OCI-LY3 (cell line): Measurements from ENCODE around the gene CABP4.
"Not testable (repeated sequence)": the region's sequence is repeated elsewhere in the genome, so short reads cannot be mapped to it uniquely, and the experiment has no call there.

Experiments used
- H2AFZ ChIP-seq: fragments of 200-600, 300-600 bp; shearing (Covaris generic); 2 replicates; pipeline ENCODE4 v1.6.0; 2014; ENCODE audit warnings: antibody characterized with exemption, low read depth, low read length
- H3K27ac ChIP-seq: fragments of 200-600, 300-600 bp; sonication (generic); 2 replicates; pipeline ENCODE4 v1.5.1; 2014; ENCODE audit warnings: mild to moderate bottlenecking, low read length, moderate library complexity, mixed read lengths
- H3K27me3 ChIP-seq: fragments of 200-600, 300-600 bp; sonication (generic); 2 replicates; pipeline ENCODE4 v1.6.1; 2014; ENCODE audit warnings: low read depth, low read length, mixed read lengths
- H3K36me3 ChIP-seq: fragments of 200-600, 300-600 bp; sonication (generic); replicated peaks from 2 replicates; pipeline ENCODE3; 2014; ENCODE audit warnings: low read depth, low read length, mixed read lengths
- H3K4me1 ChIP-seq: fragments of 300-600, 200-600 bp; sonication (generic); 2 replicates; pipeline ENCODE4 v1.6.1; 2014; ENCODE audit warnings: low read length, mixed read lengths
- H3K4me2 ChIP-seq: fragments of 200-600, 300-600 bp; sonication (generic); 2 replicates; pipeline ENCODE4 v1.6.1; 2014; ENCODE audit warnings: low read length, mixed read lengths
- H3K4me3 ChIP-seq: fragments of 300-600, 200-600 bp; sonication (generic); 2 replicates; pipeline ENCODE4 v1.5.1; 2014; ENCODE audit warnings: antibody characterized with exemption, mild to moderate bottlenecking, low read length, moderate library complexity
- H3K79me2 ChIP-seq: fragments of 300-600, 200-600 bp; shearing (Covaris generic); 2 replicates; pipeline ENCODE4 v1.6.1; 2014; ENCODE audit warnings: mild to moderate bottlenecking, low read length, mixed read lengths
- H3K9ac ChIP-seq: fragments of 300-600, 200-600 bp; shearing (Covaris generic); 2 replicates; pipeline ENCODE4 v1.6.0; 2014; ENCODE audit warnings: mild to moderate bottlenecking, low read length, moderate library complexity
- H3K9me3 ChIP-seq: fragments of 200-600, 300-600 bp; shearing (Covaris generic); 2 replicates; pipeline ENCODE4 v1.6.1; 2014; ENCODE audit warnings: low read length, mixed read lengths; ENCODE audit not compliant: insufficient read depth
- H4K20me1 ChIP-seq: fragments of 200-600, 300-600 bp; sonication (generic); 2 replicates; pipeline ENCODE4 v1.6.1; 2016; ENCODE audit warnings: low read length, mixed read lengths; ENCODE audit not compliant: insufficient read depth
- EZH2phosphoT487 ChIP-seq: fragments of 200-600 bp; shearing (Covaris generic); IDR thresholded peaks from 2 replicates; pipeline ENCODE4 v1.6.1; 2018; ENCODE audit warnings: antibody characterized with exemption, mixed run types, low read depth
- TF ChIP-seq, protein P1 (sequence below): fragments of 200-600, 300-600 bp; sonication (generic); IDR thresholded peaks from 2 replicates; pipeline ENCODE4 v1.5.1; 2014; ENCODE audit warnings: antibody characterized with exemption, low read length, low read depth

CABP4 gene

DNA sequence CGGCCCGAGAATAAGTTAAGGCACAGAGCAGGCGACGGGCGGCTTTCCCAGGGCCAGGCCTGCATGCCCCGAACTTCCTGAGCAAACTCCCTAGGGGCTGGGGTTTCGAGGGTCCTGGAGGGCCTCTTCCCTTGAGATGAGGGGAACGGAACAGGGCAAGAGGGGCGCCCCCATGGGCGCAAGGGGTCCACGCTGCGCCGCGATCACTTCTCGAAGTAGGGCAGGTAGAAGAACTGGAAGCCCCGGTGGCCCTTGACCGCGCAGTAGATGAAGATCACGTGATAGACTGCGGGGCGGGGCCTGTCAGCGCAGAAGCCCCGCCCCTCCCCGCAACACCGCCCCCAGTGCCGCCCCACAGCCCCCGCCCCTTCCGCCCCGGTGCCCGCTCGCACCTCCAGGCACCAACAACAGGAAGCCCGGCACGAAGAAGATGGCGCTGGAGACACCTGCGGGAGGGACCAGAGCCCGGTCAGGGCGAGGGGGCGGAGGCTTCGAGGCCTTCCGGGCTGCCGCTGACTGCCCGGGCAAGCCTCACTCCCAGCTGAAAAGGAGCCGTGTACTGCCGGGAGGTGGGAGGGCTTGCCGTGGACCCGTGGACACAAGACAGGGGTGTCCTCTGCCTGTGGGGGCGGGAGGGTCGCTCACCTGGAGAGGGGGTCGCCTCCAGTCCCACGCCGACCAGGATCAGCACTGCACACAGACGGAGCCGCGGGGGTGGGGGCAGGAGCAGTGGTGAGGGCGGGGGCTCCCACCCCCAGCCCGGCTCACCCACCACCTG, 9.4 kb downstream of the CABP4 start:
- Histone ChIP-seq H3K79me2 (peaks cover 15% of the 10 kb centered on the region), H2AFZ (no peak overlapping the region; the same call in 1 of the 2 replicates)

DNA sequence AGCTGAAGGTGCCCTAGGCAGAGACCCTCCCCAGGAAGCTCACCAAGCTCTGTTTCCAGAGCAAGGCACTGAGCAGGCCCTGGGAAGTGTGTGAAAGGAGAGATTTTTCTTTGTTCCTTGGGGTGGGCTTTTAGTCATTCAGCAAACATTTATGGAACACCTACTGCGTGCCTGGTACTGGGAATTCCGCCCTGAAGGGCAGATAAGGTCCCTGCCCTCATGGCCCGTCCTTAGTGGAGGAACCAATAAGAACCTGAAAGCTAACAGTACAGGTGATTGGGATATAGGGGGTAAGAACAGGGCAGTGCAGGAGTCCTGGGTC, 10.0 kb downstream of the CABP4 start:
- Histone ChIP-seq H3K4me2 (peak overlapping the region; percentile 91), H3K79me2 (peaks cover 15% of the 10 kb centered on the region), H3K9me3 (no peaks in the 10 kb centered on the region), H3K4me1 (peaks cover 40% of the 10 kb centered on the region), H3K27me3 (no peaks in the 10 kb centered on the region), H3K9ac (peak overlapping the region; percentile 95), H2AFZ (no peak overlapping the region), H3K4me3 (peak overlapping the region; percentile 90), H3K27ac (peak overlapping the region; percentile 73), H3K36me3 (no peaks in the 10 kb centered on the region), H4K20me1 (no peaks in the 10 kb centered on the region)
- no peak for TF ChIP-seq EZH2phosphoT487
- TF ChIP-seq, protein P1, sequence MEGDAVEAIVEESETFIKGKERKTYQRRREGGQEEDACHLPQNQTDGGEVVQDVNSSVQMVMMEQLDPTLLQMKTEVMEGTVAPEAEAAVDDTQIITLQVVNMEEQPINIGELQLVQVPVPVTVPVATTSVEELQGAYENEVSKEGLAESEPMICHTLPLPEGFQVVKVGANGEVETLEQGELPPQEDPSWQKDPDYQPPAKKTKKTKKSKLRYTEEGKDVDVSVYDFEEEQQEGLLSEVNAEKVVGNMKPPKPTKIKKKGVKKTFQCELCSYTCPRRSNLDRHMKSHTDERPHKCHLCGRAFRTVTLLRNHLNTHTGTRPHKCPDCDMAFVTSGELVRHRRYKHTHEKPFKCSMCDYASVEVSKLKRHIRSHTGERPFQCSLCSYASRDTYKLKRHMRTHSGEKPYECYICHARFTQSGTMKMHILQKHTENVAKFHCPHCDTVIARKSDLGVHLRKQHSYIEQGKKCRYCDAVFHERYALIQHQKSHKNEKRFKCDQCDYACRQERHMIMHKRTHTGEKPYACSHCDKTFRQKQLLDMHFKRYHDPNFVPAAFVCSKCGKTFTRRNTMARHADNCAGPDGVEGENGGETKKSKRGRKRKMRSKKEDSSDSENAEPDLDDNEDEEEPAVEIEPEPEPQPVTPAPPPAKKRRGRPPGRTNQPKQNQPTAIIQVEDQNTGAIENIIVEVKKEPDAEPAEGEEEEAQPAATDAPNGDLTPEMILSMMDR = no peak

More for the DNA sequence above, 9.4 kb downstream of the CABP4 start:
- Histone ChIP-seq H3K27ac (peak overlapping the region; percentile 73), H3K27me3 (no peaks in the 10 kb centered on the region), H3K4me3 (peak overlapping the region; percentile 90), H4K20me1 (no peaks in the 10 kb centered on the region), H3K4me1 (peaks cover 40% of the 10 kb centered on the region), H3K36me3 (no peaks in the 10 kb centered on the region), H3K9ac (peak overlapping the region; percentile 95), H3K9me3 (no peaks in the 10 kb centered on the region; the same call in 1 of the 2 replicates), H3K4me2 (peak overlapping the region; percentile 91)
- TF ChIP-seq EZH2phosphoT487 = no peak
- TF ChIP-seq, protein P1 = no peak; the same call in 1 of the 2 replicates

DNA sequence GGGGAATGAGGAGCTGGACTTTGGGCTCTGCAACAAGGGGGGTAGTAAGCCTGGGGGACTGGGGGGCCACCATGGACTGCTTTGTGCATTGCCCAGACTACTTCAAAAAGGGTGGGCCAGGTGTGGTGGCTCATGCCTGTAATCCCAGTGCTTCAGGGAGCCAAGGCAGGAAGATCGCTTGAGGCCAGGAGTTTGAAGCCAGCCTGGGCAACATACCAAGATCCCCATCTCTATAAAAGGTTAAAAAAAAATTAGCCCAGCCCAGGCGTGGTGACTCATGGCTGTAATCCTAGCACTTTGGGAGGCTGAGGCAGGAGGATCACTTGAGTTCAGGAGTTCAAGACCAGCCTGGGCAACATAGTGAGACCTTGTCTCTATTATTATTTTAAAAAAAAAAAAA, 10.4 kb downstream of the CABP4 start:
- H3K4me3 ChIP-seq = peak overlapping the region; percentile 90
- H3K27ac ChIP-seq = peak overlapping the region; percentile 73
- peak overlapping the region; percentile 91 for H3K4me2 ChIP-seq
- H3K9ac ChIP-seq = peak overlapping the region; percentile 95
- H3K79me2 ChIP-seq = peaks cover 15% of the 10 kb centered on the region
- not testable (repeated sequence) for H3K9me3 ChIP-seq, H3K27me3 ChIP-seq, H2AFZ ChIP-seq, H3K36me3 ChIP-seq, H4K20me1 ChIP-seq
- peaks cover 40% of the 10 kb centered on the region for H3K4me1 ChIP-seq

DNA sequence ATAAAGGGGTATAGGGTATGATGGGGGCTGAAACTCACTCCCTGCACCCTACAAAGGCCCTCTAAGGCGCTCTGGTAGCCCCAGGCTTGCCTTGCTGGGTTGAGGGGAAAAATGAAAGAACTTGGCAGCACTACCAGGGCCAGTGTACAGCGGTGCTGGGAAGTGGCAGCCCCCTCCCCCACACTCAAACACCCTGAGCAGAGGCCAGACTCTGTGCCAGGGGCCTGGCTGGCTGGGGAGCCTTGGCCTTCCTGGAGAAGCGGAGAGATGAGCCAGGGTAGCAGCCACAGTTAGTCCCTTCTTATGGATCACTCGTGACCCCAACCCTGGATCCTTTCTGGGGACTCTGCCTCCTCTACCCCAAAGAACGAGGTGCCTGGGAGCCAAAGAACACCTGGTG, 11.2 kb downstream of the CABP4 start:
- Histone ChIP-seq H2AFZ (no peak overlapping the region), H4K20me1 (no peaks in the 10 kb centered on the region), H3K79me2 (peaks cover 15% of the 10 kb centered on the region), H3K27me3 (no peaks in the 10 kb centered on the region), H3K4me1 (peaks cover 47% of the 10 kb centered on the region), H3K36me3 (no peaks in the 10 kb centered on the region), H3K9me3 (no peaks in the 10 kb centered on the region), H3K9ac (no peak overlapping the region), H3K4me3 (no peak overlapping the region), H3K27ac (no peak overlapping the region), H3K4me2 (no peak overlapping the region)
- no peak for TF ChIP-seq EZH2phosphoT487
- TF ChIP-seq, protein P1 = no peak
